Activated naive CD8-positive, alpha-beta T cell treated with anti-CD3 and anti-CD28 coated beads, Interleukin-2, amount 10 ng/mL, durations not matched to agents 7 days and 5 days (primary cell): Measurements from ENCODE around the gene RUSC2. TPM values are rescaled to one million over a fixed set of nuclear protein-coding genes. Genes with fewer than 3 reads are reported as not detected.
"Not testable (repeated sequence)": the region's sequence is repeated elsewhere in the genome, so short reads cannot be mapped to it uniquely, and the experiment has no call there.

ENCODE experiments used
- ATAC-seq: fragments of 150-1000 bp; cut with Tn5 transposase; one replicate; pipeline ENCODE4 v1.10.0; 2021; ENCODE audit warnings: low read depth, moderate library complexity
- POLR2A ChIA-PET: fragments of 350-600 bp; sonication (Branson Sonifier 250); formaldehyde crosslinking; loops from one replicate; lab custom pipeline; 2021; ENCODE audit warnings: antibody characterized with exemption; lab: Charles Lee
- DNase-seq: peaks from one replicate; pipeline ENCODE4 v3.0.0; 2021
- H3K27ac Mint-ChIP-seq: one replicate; pipeline ENCODE4 v1.8.0; 2022; ENCODE audit warnings: mild to moderate bottlenecking, mixed read lengths
- H3K27me3 Mint-ChIP-seq: one replicate; pipeline ENCODE4 v1.8.0; 2022; ENCODE audit warnings: mild to moderate bottlenecking, moderate library complexity, mixed read lengths
- H3K36me3 Mint-ChIP-seq: one replicate; pipeline ENCODE4 v1.8.0; 2021; ENCODE audit warnings: mild to moderate bottlenecking, mixed read lengths
- H3K4me1 Mint-ChIP-seq: one replicate; pipeline ENCODE4 v1.8.0; 2021; ENCODE audit warnings: mixed read lengths
- H3K4me3 Mint-ChIP-seq: one replicate; pipeline ENCODE4 v1.8.0; 2022; ENCODE audit warnings: mild to moderate bottlenecking, moderate library complexity, mixed read lengths
- H3K9me3 Mint-ChIP-seq: one replicate; pipeline ENCODE4 v1.8.0; 2021; ENCODE audit warnings: mixed read lengths
- total RNA-seq, 2 experiments: library from RNA; stranded (reverse); gene quantifications; one replicate each; pipeline ENCODE4 v1.2.3, GENCODE V29; 2021

Gene RUSC2
- total RNA-seq, 2 experiments from 2014 or later, result 2.1 to 2.3 TPM

DNA sequence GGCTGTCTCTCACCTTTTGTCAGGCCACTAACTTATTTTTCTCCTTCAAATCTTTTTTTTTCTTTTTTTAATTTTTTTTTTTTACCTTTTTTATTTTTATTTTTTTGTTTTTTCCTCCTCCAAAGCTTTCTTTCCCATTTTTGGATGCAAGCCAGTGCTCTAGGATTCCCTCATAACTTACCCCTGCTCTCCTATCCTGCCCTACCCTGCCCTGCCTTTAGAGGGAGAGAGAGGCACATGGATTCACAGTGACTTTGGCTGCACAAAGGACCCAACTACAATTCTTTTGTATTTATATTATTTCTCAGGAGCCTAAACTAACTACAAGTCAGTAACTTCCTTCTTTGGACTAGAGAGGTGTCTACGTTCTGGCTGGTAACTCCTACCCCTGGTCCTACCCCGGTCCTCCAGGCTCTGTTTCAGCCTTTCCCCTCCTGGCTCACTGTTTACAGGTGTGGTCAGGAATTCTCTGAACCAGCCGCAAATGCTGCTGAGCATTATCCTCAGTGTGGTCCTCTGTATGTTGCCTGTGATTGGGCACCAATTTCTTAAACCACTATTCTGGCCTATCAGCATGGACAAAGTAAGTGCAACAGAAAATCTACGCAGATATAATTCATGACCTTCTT, 8.4 kb upstream of the RUSC2 start:
- POLR2A ChIA-PET, result no interaction called here
- Mint-ChIP-seq H3K36me3 (no peaks in the 10 kb centered on the region), H3K27ac (no peak overlapping the region), H3K27me3 (peaks cover 9% of the 10 kb centered on the region), H3K4me3 (no peak overlapping the region), H3K4me1 (no peaks in the 10 kb centered on the region), H3K9me3 (no peaks in the 10 kb centered on the region)
- ATAC-seq (peak; percentile 65), DNase-seq (no peak)

DNA sequence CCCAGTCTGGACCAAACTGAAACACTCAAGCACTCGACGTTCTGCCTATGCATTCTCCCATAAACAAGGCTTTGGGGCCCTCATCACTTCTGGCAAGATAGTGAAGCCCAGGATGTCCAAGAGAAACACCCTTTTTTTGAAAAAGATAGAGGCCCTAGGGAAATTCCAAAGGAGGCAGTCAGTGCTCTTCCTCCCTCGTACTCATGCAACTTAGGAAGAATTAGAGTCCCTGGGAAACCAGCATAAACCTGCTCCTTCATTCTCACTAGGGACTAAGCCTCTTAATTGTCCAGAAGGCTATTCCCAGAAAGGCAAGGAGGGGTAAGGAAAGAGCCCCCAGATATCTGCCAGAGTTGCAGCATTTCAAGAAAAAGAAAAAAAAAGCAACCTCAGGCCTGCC, 7.8 kb upstream of the RUSC2 start:
- Mint-ChIP-seq H3K9me3 (no peaks in the 10 kb centered on the region), H3K4me1 (no peaks in the 10 kb centered on the region), H3K27ac (no peak overlapping the region), H3K4me3 (no peak overlapping the region), H3K27me3 (peaks cover 7% of the 10 kb centered on the region), H3K36me3 (no peaks in the 10 kb centered on the region)
- no peak for ATAC-seq
- no peak for DNase-seq
- POLR2A ChIA-PET, result no interaction called here

DNA sequence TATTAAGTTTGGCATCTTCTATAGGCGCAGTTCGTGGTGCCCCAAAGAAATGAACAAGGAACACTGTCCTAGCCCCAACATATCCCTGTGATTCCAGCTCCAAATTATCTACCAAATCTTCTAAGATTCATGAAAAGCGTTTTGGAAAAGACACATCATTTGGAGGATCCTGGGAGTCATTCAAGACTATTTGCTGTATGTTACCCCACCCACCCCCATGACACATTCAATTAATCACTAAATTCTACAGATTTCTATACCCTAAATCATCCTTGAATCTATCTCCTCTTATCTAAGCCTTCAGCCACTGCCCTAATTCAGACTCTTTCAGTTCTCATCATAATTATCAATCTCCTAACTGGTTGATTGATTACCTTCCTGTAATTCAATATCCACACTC, 5.5 kb upstream of the RUSC2 start:
- POLR2A ChIA-PET, result no interaction called here
- no peak for DNase-seq
- H3K36me3 Mint-ChIP-seq, result no peaks in the 10 kb centered on the region

DNA sequence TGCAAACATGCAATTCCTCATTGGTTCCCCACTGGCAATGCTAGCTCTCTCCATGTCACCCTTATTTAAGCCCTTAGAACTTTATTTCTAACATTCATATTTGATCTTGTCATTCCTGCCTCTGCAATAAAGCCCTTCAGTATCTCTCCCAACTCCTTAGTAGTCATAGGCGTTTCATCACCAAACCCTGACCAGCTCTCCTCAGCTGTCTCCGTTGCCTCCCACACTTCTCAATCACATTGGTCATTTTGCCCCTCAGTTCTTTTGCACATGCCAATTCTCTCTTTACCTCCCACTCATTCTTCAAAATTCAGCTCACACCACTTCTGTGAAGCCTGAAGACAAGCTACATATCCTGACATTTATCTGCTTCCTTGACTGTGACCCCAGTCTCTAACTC, 2.8 kb upstream of the RUSC2 start:
- Mint-ChIP-seq H3K4me3 (no peak overlapping the region), H3K27ac (no peak overlapping the region)
- no peak for ATAC-seq

More for the DNA sequence above, 5.5 kb upstream of the RUSC2 start:
- H3K9me3 Mint-ChIP-seq, result no peaks in the 10 kb centered on the region
- peaks cover 4% of the 10 kb centered on the region for H3K4me1 Mint-ChIP-seq
- ATAC-seq, result no peak
- H3K27me3 Mint-ChIP-seq, result peaks cover 12% of the 10 kb centered on the region
- H3K4me3 Mint-ChIP-seq, result no peak overlapping the region
- H3K27ac Mint-ChIP-seq, result no peak overlapping the region

DNA sequence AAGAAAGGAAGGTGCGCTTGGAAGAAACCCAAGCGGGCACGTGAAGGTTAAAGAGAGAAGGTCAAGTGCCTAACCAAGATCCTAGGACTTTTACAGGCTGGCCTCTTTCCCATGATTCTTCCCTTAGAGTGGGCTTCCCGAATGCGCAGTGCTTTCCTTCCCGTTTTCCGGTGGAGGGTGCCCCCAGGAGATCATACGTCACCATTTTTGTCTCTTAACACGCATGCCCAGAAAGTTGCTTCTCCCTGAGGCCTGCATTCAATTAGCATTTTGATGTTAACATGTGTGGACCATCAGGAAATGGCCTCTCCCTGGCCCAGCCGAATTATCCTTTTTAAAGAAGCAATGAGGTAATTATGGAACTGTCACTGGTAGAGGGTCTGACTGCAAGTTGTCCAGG, 1.9 kb upstream of the RUSC2 start:
- ATAC-seq (no peak), DNase-seq (no peak)
- H3K36me3 Mint-ChIP-seq, result no peaks in the 10 kb centered on the region
- no peak overlapping the region for H3K4me3 Mint-ChIP-seq
- H3K27ac Mint-ChIP-seq, result no peak overlapping the region
- POLR2A ChIA-PET, result no interaction called here
- H3K27me3 Mint-ChIP-seq, result peaks cover 10% of the 10 kb centered on the region
- peaks cover 23% of the 10 kb centered on the region for H3K4me1 Mint-ChIP-seq
- H3K9me3 Mint-ChIP-seq, result no peaks in the 10 kb centered on the region

More for the DNA sequence above, 2.8 kb upstream of the RUSC2 start:
- H3K36me3 Mint-ChIP-seq, result no peaks in the 10 kb centered on the region
- peaks cover 10% of the 10 kb centered on the region for H3K27me3 Mint-ChIP-seq
- peaks cover 19% of the 10 kb centered on the region for H3K4me1 Mint-ChIP-seq
- no peaks in the 10 kb centered on the region for H3K9me3 Mint-ChIP-seq
- DNase-seq, result no peak
- POLR2A ChIA-PET, result no interaction called here

DNA sequence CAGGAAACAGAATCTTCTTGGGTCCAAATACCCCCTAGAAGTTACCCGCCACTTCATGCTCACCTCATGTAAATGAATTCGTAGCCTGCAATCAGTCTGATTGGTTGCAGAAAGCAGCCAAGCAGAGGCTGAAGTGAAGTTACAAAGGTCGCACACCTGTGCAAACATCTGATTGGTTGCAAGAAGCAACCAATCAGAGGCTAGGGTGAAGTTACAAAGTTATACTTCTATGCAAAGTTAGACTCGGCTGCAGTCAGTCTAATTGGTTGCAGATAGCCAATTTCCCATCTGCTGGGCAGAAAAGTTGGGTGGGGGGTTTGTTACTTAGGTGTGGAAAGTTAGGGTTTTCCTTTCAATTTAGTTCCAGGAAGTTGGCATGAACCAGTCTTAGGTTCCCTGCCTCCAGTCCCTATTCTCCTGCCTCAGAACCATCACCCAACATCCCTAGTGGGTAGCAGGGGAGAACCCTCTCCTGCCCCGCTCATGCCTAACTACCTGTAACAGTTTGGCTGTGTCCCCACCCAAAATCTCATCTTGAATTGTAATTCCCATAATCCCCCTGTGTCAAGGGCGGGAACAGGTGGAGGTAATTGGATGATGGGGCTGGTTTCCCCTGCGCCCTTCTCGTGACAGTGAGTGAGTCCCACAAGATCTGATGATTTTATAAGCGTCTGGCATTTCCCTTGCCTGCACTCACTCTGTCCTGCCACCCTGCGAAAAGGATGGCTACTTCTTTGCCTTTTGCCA, 1.2 kb upstream of the RUSC2 start:
- H3K27ac Mint-ChIP-seq, result no peak overlapping the region
- DNase-seq, result no peak
- no peaks in the 10 kb centered on the region for H3K9me3 Mint-ChIP-seq
- no peak for ATAC-seq
- H3K36me3 Mint-ChIP-seq, result no peaks in the 10 kb centered on the region
- H3K4me1 Mint-ChIP-seq, result peaks cover 23% of the 10 kb centered on the region
- POLR2A ChIA-PET, result interaction anchor here (1.1 kb wide), 1 partner anchor 81 kb away, joined by 3 read pairs; no protein-coding TSS in a partner anchor
- peaks cover 10% of the 10 kb centered on the region for H3K27me3 Mint-ChIP-seq
- H3K4me3 Mint-ChIP-seq, result peak overlapping the region; percentile 89

DNA sequence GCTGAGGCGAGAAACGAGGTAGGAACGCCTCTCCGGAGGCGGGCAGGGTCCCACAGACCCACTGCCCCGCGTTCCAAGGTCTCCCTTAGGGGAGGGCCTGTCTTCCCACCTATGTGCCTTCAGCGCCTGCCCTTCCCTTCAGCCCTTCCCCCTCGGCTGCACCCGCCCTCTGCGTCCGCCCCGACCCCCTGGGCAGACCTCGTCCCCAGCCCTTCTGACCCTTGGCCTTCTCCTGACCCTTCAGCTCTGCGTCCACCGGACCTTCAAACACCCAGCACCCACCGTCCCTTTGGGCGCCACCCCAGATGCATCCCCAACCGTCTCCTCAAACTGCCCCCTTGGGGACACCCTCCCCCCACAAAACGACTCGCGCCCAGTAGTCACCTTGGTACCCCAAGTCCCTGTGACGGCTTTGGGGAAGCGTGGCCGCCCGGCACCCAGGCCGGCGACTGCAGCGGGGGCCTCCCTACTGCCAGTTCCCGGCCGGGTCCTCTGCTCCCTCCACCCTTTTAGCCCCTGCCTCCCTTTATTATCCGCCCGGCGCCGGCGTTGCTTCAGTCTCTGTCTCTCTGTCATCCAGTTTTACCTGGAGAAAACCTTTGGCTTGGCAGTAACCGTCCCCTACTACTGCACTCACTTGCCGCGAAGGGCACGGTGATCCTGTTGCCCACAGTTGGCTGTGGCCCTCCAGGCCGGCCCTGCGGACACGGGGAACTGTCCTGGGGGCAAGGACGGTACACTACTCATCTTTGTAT, 421 bp downstream of the RUSC2 start:
- Mint-ChIP-seq H3K9me3 (no peaks in the 10 kb centered on the region), H3K27ac (peak overlapping the region; percentile 69), H3K4me1 (peaks cover 25% of the 10 kb centered on the region), H3K4me3 (peak overlapping the region; percentile 89), H3K27me3 (peaks cover 10% of the 10 kb centered on the region), H3K36me3 (peaks cover 1% of the 10 kb centered on the region)
- DNase-seq (no peak), ATAC-seq (peak; percentile 11)
- POLR2A ChIA-PET, result interaction anchor here (1.1 kb wide), 1 partner anchor 80 kb away, joined by 3 read pairs; no protein-coding TSS in a partner anchor

DNA sequence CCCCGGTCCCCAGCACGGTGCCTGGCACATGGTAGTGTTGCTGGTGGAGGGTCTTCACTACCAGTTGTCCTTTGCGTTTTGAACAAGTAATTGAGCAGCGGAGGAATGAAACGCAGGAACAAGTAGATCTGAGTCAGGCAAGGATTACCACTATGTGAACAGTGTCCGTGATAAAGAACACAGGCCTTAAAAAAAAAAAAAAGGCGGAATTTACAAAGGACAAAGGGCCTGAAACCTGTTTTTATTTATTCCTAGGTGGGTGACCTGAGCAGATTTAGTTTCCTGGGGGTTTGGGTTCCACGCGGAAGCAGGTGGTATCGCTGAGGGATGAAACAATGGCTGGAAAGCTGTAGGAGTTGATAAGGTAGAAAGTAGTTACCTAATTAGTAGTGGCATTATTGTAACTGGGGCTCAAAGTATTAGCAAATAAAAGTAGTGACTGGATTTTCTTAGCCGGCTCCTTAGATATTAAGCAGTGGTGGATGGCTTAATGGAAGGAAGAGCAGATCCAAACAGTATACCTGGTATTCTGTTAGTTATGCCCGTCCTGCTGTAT, 1.1 kb downstream of the RUSC2 start:
- Mint-ChIP-seq H3K9me3 (no peaks in the 10 kb centered on the region), H3K4me1 (peaks cover 31% of the 10 kb centered on the region), H3K4me3 (peak overlapping the region; percentile 89), H3K27ac (no peak overlapping the region), H3K27me3 (peaks cover 10% of the 10 kb centered on the region), H3K36me3 (peaks cover 1% of the 10 kb centered on the region)
- POLR2A ChIA-PET, result no interaction called here
- ATAC-seq (no peak), DNase-seq (no peak)

DNA sequence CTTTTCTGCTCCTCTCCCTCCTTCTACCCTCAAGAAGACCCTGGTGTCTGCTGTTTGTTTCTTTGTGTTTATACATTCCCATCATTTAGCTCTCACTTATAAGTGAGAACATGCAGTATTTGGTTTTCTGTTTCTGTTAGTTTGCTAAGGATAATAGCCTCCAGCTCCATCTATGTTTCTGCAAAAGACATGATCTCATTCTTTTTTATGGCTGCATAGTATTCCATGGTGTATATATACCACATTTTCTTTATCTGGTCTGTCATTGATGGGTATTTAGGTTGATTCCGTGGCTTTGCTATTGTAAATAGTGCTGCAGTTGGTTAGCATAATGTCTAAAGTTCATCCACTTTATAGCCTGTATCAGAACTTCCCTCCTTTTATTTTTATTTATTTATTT, 3.2 kb downstream of the RUSC2 start:
- H3K4me1 Mint-ChIP-seq, result peaks cover 32% of the 10 kb centered on the region
- H3K9me3 Mint-ChIP-seq, POLR2A ChIA-PET, ATAC-seq, H3K27ac Mint-ChIP-seq, H3K27me3 Mint-ChIP-seq, DNase-seq, H3K4me3 Mint-ChIP-seq, H3K36me3 Mint-ChIP-seq: not testable (repeated sequence)

DNA sequence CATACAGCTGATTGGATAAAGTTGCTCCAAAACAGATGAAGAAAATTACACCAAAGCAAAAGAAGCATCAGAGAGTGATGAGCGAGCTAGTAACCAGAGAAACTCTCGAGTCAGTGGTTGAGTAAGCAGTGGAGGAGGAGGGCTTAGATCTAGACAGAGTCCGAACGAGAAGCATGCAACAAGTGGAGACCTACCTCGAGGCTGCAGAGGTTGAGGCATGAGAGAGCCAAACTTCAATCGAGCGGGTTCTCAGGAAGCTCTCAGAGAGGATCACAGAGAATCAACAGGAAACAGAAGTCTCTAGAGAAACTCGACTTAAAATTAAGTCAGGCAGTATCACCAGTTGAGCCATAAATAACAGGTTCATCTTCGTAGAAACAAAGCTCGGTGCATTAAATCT, 6.1 kb downstream of the RUSC2 start:
- peak overlapping the region; percentile 13 for H3K27ac Mint-ChIP-seq
- H3K27me3 Mint-ChIP-seq, result no peaks in the 10 kb centered on the region
- no peak for DNase-seq
- peak; percentile 77 for ATAC-seq
- peak overlapping the region; percentile 33 for H3K4me3 Mint-ChIP-seq
- H3K9me3 Mint-ChIP-seq, result peaks cover 11% of the 10 kb centered on the region
- POLR2A ChIA-PET, result no interaction called here
- peaks cover 1% of the 10 kb centered on the region for H3K36me3 Mint-ChIP-seq
- H3K4me1 Mint-ChIP-seq, result peaks cover 25% of the 10 kb centered on the region

DNA sequence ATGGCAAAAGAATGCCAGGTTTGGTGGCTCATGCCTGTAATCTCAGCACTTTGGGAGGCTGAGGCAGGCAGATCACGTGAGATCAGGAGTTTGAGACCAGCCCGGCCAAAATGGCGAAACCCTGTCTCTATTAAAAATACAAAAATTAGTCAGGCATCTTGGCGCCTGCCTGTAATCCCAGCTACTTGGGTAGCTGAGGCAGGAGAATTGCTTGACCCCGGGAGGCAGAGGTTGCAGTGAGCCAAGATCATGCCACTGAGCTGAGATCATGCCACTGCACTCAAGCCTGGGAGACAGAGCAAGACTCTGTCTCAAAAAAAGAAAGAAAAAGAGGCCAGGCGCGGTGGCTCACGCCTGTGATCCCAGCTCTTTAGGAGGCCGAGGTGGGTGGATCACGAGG, 8.3 kb downstream of the RUSC2 start:
- POLR2A ChIA-PET, H3K27ac Mint-ChIP-seq, ATAC-seq, H3K36me3 Mint-ChIP-seq, H3K27me3 Mint-ChIP-seq, H3K4me3 Mint-ChIP-seq, DNase-seq: not testable (repeated sequence)
- H3K9me3 Mint-ChIP-seq, result peaks cover 11% of the 10 kb centered on the region
- H3K4me1 Mint-ChIP-seq, result peaks cover 13% of the 10 kb centered on the region

DNA sequence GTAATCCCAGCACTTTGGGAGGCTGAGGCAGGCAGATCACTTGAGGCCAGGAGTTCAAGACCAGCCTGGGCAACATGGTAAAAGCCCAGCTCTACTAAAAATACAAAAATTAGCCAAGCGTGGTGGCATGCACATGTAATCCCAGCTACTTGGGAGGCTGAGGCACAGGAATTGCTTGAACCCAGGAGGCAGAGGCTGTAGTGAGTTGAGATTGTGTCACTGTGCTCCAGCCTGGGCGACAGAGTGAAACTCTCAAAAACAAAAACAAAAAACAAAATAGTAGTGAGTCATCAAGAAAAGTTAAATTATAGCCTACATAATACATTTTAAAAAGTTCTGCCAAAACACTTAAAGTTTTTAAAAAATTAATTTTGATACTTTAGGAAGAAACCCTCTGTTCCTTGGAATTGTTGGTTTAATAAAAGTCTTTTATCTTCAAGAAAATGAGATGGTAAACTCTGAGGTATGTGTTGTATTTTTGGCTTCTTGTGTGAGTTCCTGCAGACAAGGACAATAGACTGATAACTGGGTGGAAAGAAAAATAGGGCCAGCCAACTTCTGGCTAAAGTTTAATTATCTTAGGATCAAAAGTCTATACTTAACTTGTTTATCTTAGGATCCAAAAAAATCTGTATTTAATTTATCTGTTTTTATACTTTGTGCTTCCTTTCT, 9.3 kb downstream of the RUSC2 start:
- DNase-seq, result no peak
- H3K27ac Mint-ChIP-seq, result no peak overlapping the region
- peaks cover 13% of the 10 kb centered on the region for H3K4me1 Mint-ChIP-seq
- POLR2A ChIA-PET, result no interaction called here
- ATAC-seq, result no peak
- H3K4me3 Mint-ChIP-seq, result no peak overlapping the region
- peaks cover 11% of the 10 kb centered on the region for H3K9me3 Mint-ChIP-seq
- H3K27me3 Mint-ChIP-seq, result peaks cover 2% of the 10 kb centered on the region
- peaks cover 1% of the 10 kb centered on the region for H3K36me3 Mint-ChIP-seq

DNA sequence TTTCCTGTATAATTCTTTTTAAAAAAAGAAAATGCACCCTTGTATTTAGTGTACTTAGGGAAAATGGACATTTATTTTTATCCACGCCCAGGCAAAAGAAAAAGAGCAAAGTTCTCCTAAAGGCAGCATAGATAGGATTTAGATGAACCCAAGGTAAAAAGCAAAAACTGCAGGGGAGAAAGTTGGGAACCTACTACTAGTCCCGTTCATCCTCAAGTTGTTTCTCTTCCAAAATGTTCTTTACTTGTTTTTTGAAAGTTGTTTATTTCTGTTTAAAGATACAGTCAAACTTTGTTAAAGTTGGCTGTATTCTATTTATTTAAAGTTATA, 9.8 kb downstream of the RUSC2 start:
- peaks cover 2% of the 10 kb centered on the region for H3K27me3 Mint-ChIP-seq
- peaks cover 11% of the 10 kb centered on the region for H3K9me3 Mint-ChIP-seq
- ATAC-seq, result no peak
- H3K4me1 Mint-ChIP-seq, result peaks cover 13% of the 10 kb centered on the region
- DNase-seq, result no peak
- H3K4me3 Mint-ChIP-seq, result no peak overlapping the region
- H3K27ac Mint-ChIP-seq, result no peak overlapping the region
- POLR2A ChIA-PET, result no interaction called here
- peaks cover 1% of the 10 kb centered on the region for H3K36me3 Mint-ChIP-seq
